Stimulated activated CD8-positive, alpha-beta memory T cell treated with anti-CD3 and anti-CD28 coated beads, Interleukin-7, amount 100 ng/mL, for 48 hours (primary cell): Measurements from ENCODE around the gene TECPR2.
"Not testable (repeated sequence)": the region's sequence is repeated elsewhere in the genome, so short reads cannot be mapped to it uniquely, and the experiment has no call there.

Source experiments
- DNase-seq, 2 donors: peaks; one replicate each; pipeline ENCODE4 v3.0.0-alpha.2; 2020; ENCODE audit warnings: low read depth in 1 of 2; ENCODE audit errors: extremely low read depth in 1 of 2

Gene TECPR2, protein sequence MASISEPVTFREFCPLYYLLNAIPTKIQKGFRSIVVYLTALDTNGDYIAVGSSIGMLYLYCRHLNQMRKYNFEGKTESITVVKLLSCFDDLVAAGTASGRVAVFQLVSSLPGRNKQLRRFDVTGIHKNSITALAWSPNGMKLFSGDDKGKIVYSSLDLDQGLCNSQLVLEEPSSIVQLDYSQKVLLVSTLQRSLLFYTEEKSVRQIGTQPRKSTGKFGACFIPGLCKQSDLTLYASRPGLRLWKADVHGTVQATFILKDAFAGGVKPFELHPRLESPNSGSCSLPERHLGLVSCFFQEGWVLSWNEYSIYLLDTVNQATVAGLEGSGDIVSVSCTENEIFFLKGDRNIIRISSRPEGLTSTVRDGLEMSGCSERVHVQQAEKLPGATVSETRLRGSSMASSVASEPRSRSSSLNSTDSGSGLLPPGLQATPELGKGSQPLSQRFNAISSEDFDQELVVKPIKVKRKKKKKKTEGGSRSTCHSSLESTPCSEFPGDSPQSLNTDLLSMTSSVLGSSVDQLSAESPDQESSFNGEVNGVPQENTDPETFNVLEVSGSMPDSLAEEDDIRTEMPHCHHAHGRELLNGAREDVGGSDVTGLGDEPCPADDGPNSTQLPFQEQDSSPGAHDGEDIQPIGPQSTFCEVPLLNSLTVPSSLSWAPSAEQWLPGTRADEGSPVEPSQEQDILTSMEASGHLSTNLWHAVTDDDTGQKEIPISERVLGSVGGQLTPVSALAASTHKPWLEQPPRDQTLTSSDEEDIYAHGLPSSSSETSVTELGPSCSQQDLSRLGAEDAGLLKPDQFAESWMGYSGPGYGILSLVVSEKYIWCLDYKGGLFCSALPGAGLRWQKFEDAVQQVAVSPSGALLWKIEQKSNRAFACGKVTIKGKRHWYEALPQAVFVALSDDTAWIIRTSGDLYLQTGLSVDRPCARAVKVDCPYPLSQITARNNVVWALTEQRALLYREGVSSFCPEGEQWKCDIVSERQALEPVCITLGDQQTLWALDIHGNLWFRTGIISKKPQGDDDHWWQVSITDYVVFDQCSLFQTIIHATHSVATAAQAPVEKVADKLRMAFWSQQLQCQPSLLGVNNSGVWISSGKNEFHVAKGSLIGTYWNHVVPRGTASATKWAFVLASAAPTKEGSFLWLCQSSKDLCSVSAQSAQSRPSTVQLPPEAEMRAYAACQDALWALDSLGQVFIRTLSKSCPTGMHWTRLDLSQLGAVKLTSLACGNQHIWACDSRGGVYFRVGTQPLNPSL (N-terminal part only)

DNA sequence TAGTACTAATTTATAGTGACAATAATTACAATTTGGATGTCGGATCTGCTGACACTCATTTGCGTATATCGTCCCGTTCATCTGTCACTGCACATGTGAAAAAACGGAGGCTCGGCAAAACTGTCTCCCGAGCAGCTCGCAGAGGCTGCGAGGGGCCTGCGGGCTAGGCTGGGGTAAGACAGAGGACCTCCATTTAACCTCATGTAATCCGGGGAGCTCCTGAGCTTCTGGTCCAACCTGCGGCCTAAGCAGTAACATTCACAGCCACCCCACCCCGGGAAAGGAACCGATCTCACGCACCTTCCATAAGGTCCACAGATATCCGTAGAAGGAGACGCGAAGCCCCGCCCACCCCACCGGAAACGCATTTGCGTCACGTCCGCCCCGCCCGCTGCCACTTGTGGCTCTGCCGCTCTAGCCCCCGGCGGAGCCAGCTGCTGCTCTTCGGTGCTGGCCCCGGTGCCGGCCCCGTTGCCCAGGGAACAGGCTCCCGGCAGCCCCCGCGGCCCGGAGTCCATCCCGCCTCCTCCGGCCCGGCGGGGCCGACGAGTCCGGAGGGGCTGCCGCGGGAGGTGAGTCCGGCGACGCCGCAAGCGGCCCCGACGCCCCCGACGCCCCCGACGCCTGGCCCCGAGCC is at the start of gene TECPR2, which contains the start of gene CINP:
Gene TECPR2, plus strand, starts transcription at position 397 of the 637 bp plus-strand sequence. CDS start 13,781 bp downstream, outside the sequence.
Gene CINP, minus strand, starts transcription at position 346 of the 637 bp plus-strand sequence. Its CDS starts 39 bp downstream, at position 307.
- peak; percentile 92 to 97 for DNase-seq

DNA sequence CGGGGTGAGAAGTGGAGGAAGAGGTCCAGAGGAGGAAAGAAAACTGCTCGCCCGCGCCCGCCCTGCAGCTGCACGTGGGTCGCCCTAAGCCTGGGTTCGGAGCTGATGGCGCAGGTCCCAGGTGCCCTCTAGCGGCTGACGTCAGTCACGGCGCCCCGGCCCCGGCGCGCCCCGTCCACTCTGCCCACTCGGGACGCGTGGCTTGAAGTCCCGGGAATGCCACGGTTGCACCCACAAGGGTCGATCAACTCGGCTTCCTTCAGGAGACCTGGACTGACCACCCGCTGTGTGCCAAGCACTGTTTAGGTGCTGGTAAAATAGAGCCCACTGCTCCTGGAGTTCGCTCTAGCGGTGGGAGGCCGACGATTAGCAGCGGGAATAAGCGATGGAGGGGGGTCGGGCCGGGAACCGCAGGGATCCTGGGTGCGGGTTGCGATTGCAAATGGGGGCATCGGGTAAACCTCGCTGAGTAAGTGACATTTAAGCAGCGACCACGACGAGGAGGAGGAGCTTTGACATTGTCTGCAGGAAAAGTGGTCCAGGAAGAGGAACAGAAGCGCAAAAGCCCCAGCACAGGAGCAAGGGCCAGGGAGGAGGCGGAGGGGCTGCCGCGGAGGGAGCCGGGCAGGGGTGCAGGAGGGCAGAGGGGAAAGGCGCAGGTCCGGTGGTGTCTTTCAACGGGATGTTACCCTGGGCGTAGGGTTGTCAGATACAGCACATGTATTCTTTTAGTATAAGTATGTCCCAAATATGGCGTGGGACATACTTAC is 48.3 kb upstream of the TECPR2 start:
- peak; percentile 65 to 67 for DNase-seq

DNA sequence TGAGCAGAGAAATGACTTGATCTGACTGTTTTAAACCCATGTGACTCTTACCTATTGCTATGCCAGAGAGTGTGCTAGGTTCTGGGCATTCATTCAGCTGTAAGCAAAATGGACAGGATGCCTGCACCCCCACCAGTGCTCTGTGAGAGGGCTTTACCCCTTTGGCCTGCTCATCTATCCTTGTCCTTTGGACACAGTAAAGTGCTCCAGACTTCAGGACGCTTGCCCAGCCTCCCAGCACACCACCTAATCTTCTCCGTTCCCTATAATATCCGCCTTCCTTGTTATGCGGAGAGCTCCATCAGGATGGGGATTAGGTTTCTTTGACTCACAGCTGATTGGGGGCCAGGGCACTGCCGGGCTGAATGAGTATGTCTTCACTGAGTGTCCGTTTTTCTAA is 47.6 kb upstream of the TECPR2 start:
- no peak for DNase-seq

DNA sequence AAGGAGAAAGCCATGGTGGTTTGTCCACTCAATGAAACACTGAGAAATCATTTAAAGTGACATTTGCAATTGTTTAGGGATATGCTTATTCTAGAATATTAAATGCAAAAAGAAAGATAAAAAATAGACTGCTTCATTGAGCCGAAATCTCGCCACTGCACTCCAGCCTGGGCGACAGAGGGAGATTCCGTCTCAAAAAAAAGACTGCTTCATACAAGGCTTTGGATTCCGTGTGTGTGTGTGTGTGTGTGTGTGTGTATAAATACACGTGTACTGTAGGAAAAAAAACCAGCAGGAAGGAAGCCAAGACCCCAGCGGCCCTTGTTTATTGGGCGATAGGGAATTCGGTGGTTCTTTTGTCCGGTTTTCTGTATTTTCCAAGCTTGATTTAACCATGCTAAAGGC is 46.4 kb upstream of the TECPR2 start:
- no peak for DNase-seq

DNA sequence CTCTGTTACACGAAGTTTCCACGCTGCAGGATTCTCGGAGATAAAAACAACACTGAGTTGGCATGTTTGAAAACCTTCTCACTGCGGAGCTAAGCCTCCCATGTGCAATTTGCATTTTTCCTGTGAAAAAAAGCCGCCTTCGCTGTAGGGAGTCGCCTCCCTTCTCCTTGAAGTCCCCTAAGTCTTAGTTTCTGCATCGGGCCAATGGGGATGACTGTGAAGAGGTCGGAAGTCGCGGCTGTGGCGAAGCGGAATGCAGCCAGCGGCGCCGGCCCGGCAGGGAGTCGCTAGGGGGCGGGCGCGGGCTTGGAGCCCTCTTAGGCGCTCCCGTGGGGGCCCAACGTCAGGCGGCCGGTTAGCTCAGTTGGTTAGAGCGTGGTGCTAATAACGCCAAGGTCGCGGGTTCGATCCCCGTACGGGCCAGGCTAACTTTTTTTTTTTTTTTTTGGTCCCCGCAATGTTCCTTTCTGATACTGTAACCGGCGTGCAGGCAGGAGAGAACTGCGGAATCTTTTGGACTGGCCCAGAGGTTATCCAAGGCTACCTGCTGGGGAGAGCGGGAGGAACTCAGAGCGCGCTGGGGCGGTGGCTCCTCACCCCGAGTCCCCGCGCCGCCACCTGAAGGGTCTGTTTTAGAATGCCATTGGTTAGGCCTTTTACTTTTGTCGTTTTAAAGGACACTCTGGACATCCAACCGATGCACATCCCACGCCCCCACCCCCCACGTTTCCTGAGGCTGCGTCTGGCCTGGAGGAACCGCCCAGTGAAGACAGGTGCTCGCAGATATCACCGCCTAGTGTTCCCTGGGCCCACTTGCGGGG is 45.8 kb upstream of the TECPR2 start:
- DNase-seq = peak; percentile 81 to 93

DNA sequence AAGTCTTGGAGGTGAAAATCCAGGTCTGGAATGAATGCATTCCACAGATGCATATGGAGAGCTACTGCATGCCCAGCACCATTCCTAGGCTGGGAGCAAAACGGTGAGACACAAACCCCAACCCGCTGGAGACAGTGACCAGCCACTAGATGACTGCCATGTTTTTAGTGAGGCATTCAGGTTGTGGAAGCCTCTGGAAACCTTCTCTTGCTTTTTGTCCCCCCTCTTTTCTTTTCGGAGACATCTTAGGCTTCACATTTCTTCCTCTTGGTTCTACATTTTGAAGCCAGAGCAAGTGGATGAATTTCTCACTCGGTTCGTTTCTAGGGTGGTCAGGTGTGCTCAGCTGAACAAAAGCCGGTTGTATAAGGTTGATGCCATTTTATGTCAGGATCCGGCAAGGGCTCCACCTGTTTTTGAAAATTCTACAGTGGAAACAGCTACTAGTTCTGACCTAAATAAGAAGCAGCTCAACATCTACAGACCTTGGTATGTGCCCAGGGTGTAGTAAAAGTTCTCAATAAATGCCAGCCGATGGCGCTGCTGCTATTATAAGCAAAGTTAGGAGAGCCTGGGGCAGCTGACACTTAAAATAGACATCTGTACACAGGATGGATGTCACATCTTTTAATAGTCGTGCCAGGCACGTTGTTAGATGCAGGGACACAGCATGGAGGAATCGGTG is 45.0 kb upstream of the TECPR2 start:
- DNase-seq = peak in 1 of 2 donors; percentile 21

DNA sequence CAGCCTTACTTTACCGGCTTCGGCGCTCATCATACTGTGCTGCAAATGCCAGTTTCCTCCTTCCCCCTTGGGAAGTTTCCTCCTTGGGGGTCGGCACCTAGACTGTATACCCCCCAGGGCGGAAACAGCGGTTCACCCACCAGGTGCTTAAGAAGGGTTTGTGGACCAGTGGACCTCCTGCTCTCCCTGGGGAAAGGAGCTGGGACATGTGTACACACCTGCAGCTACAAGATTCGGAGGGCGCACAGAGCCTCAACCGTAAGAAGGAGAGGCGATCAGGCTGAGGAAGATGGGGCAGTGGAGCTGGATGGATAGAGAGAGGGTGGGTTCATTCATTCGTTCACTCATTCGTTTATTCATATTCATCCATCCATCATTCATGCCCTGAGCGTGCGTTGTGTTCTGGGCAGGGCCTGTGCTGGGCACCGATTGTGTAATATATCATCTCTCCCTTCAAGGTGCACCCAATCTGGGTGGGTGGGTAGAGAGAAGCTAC is 43.9 kb upstream of the TECPR2 start:
- DNase-seq = no peak

DNA sequence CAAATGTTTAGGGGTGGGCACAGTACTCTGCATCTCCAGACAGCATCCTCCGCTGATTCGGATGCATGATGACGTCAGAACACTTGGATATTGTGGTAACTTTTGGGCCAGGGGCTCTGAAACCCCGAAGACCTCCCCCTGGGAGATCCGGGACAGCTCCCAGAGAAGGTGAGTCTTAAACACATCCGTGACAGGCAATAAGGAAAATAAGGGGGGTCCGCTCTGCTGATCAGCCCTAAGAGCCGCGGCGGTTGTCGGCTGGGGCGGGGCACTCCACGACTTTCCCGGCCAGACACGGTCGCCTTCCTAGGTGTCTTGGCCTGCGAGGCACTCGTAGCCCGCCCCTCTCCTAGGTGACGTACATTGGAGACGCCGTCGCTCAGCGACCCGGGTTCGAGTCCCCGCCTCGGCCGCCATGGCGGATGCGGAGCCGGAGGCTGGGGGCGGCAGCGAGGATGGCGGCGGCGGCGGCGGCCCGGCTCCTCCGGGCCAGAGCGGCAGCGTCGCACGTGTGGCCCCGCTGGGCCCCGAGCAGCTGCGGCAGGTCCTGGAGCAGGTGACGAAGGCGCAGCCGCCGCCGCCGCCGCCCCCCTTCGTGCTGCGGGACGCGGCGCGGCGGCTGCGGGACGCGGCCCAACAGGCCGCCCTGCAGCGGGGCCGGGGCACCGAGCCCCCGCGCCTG is 43.2 kb upstream of the TECPR2 start, which contains the start of gene ZNF839:
Gene ZNF839, plus strand, starts transcription at position 396 of the 682 bp plus-strand sequence. Its CDS starts 20 bp downstream, at position 416.
- DNase-seq = peak; percentile 85 to 90

DNA sequence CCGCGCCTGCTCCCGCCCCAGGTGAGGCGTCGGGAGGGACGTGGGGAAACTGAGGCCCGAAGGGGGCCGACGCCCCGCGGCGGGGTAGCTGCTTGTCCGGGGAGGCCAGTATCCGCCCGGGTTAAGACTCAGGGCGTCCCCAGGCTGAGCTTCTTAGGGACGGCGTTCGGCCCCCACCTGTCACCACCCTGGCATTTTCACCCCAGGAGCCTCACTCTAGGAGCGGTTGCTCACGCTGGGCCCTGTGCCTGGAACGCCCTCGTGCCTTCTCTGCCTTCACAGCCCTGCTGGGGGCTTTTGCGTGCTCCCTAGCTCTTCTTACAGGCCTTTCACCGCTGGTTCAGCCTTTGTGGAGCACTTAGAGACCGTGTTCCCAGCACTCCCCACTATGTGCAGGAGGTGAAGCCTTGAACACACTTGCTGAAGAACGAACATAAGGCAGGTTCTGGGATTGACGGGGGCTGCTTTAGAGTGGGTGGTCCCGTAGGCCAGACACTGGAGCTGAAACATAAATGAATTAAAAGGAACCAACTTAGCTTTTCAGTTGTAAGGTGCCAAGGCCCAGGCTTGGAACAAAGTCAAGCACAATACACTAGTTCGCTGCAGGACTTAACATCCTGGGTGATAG is 42.6 kb upstream of the TECPR2 start:
- DNase-seq = no peak

DNA sequence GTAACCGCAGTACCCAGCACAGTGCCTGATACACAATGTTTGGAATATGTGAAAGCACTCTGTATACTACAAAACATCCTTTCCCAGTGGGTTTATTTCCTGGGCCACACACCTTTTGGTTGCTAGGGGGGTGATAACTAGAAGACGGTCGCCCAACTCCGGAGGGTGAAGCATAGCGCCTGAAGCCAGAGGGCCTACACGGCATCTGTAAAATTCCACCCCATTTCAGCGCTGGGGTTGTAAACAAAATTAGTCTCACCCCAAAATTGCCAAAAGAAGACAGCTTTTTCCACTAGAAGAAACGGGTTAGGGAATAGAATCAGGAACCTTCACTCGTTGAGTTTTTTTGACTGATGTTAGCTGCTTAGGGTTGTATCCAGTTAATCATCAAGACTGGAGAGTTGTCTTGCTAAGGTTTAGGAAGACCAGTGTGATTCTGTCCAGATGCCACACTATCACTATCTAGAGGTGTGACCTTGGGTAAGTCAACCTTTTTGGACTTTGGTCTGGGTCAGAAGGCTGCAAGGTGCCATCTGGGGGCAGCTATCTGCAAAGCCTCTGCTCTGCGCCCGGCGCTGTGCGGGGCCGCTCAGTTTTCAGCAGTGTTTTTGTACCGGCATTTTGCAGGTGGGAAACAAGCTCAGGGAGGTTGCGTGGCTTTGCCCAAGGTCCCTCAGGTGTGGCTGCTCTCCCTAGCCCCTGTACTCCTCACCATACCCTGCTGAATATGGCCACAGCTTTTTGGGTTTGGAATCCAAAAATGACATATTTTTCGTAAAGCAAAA is 41.9 kb upstream of the TECPR2 start:
- no peak for DNase-seq

DNA sequence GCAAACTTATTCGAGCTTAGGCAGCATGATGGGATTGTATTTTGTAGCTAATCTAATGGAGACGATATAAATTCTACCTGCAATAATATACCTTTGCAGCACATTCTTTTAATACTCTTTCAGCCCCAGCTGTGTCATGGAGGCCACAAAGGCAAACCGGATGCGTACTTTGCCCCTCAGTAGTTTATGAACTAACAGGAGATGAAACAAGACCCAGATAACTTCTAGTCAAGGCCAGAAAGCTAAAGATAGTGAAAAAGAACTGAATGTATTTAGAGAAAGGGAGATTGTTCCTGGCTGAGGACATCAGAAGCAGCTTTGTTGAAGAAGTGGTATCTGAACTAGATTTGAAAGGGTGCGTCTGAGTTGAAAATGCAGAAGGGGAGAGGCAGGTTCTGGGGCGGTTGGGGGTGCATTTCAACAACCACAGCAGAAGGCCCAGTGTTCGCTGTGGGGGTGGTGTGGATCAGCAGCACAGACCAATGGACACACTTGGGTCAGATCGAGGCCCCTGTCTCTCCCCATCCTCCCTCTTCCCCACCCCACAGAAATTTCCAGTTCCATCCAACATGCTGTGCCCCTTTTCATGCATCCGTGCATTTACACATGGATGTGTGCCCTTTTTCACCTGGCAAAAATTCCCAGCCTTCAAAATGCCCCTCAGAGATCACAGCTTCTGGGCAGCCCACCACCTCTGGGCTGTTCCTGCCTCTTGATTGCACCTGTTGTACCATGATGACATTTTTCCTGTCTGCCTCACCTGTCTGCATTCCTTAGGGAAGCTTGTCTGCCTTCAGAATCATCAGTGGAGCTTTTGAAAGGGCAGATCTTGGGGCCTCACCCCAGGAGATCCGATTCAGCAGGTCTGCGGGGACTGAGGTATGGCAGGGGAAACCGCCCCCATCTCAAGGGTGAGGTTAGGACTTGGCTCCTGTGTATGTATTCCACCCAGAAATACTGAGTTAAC is 41.0 kb upstream of the TECPR2 start:
- DNase-seq = no peak

DNA sequence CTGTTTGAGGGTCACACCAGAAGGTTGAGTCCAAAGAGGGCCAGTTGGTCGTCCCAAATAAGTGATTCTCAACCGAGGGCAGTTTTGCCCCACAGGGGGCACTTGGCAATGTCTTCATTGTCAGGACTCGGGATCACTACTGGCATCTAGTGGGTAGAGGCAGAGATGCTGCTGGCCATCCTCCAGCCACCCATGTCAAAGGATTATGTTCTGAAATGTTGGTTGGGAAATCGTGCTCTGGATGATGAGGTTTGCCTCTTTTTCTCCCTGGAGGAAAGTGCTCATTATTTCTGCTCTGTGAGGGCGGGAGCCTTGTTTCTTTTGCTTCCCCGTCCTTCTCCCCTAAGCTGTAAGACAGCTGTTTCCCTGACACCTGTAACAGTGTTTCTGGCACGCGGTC is 39.6 kb upstream of the TECPR2 start:
- no peak for DNase-seq

DNA sequence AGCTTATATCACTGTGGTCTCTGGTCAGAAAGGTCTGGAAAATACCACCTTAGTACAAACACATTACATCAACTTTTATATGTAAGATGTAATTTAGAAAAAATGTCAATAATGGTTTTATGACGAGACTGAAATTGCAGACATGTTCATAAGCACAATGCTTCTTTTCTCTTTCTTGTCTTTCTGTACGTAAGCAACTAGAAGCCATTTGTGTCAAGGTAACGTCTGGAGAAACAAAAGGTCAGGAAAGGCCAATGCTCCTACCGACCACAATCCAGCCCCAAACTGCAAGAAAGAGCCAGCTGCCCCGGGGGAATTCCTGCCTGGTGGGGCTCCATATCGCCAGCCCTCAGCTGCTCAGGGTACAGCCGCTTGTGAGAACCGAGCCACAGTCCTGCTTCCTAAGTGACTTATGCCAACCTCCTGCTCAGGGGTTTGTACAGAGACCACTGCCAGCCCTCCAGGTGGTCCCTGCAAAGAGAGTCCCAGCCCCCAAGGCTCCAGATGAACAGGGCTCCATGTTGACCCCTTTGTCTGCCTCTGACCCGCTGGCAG is 36.9 kb upstream of the TECPR2 start:
- no peak for DNase-seq

DNA sequence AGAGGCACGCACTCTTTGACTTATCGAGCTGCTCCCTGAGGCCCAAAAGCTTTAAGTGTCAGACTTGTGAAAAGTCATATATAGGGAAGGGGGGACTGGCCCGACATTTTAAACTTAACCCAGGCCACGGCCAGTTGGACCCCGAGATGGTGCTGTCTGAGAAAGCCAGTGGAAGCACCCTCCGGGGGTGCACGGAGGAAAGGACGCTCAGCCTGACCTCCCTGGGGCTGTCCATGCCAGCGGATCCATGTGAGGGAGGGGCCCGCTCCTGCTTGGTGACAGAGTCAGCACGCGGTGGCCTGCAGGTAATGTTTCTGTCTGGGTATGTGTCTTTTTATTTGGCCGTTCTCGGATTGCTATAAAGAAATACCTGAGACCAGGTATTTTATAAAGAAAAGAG is 36.2 kb upstream of the TECPR2 start:
- DNase-seq = no peak

DNA sequence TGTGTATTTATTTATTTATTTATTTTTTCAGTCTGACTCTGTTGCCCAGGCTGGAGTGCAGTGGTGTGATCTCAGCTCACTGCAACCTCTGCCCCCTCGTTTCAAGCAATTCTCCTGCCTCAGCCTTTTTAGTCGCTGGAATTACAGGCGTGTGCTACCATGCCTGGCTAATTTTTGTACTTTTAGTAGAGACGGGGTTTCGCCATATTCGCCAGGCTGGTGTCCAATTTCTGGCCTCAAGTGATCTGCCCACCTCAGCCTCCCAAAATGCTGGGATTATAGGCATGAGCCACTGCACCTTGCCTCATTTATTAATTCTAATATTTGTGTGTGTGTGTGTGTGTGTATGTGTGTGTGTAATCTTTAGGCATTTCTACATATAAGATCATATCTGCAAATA is 33.4 kb upstream of the TECPR2 start:
- DNase-seq = not testable (repeated sequence)
